ENCODE measurements around the gene GPT2. TPM values are rescaled to one million over a fixed set of nuclear protein-coding genes. Genes with fewer than 3 reads are reported as not detected.
A peak's percentile ranks its signal among the peaks of the same experiment; 100 is the strongest.
"Not testable (repeated sequence)": the region's sequence is repeated elsewhere in the genome, so short reads cannot be mapped to it uniquely, and the experiment has no call there.

The GPT2 gene
- total and polyA plus RNA-seq, 8 donors = 9.1 to 44.9 (median 37.5) TPM

DNA sequence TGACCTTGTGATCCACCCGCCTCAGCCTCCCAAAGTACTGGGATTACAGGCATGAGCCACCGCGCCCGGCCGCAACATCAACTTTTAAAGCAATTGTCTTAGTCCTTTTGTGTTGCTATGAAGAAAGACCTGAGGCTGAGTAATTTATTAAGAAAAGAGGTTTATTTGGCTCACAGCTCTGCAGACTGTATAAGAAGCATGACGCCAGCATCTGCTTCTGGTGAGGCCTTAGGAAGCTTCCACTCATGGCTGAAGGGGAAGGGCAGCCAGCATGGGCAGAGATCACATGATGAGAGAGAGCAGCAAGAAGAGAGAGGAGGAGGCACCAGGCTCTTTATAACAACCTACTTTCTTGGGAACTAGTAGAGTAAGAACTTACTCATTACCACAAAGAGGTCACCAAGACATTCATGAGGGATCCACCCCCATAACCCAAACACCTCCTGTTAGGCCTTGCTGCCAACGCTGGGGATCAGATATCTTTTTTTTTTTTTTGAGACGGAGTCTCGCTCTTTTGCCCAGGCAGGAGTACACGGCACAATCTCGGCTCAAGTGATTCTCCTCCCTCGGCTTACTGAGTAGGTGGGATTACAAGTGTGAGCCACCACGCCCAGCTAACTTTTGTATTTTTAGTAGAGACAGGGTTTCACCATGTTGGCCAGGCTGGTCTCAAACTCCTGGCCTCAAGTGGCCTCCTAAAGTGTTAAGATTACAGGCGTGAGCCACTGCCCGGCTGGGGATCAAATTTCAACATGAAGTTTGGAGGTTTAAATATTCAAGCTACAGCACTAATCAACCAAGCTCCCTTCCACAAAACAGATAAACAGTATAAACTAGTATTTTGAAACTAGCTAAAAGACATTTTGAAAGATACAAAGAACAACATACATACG, 21.4 kb upstream of the GPT2 start:
- H3K27ac ChIP-seq = no peak overlapping the region
- no peaks in the 10 kb centered on the region for H3K27me3 ChIP-seq
- TF ChIP-seq, protein P1, sequence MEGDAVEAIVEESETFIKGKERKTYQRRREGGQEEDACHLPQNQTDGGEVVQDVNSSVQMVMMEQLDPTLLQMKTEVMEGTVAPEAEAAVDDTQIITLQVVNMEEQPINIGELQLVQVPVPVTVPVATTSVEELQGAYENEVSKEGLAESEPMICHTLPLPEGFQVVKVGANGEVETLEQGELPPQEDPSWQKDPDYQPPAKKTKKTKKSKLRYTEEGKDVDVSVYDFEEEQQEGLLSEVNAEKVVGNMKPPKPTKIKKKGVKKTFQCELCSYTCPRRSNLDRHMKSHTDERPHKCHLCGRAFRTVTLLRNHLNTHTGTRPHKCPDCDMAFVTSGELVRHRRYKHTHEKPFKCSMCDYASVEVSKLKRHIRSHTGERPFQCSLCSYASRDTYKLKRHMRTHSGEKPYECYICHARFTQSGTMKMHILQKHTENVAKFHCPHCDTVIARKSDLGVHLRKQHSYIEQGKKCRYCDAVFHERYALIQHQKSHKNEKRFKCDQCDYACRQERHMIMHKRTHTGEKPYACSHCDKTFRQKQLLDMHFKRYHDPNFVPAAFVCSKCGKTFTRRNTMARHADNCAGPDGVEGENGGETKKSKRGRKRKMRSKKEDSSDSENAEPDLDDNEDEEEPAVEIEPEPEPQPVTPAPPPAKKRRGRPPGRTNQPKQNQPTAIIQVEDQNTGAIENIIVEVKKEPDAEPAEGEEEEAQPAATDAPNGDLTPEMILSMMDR (IDR thresholded peaks at IDR 0.05) = no peak
- ATAC-seq (peak; percentile 26), DNase-seq (no peak)
- H3K9me3 ChIP-seq = no peaks in the 10 kb centered on the region
- no peaks in the 10 kb centered on the region for H3K4me1 ChIP-seq
- intact Hi-C loops (cut with DNase I) = no loop called here
- no peak overlapping the region for H3K4me3 ChIP-seq
- no peaks in the 10 kb centered on the region for H3K36me3 ChIP-seq

DNA sequence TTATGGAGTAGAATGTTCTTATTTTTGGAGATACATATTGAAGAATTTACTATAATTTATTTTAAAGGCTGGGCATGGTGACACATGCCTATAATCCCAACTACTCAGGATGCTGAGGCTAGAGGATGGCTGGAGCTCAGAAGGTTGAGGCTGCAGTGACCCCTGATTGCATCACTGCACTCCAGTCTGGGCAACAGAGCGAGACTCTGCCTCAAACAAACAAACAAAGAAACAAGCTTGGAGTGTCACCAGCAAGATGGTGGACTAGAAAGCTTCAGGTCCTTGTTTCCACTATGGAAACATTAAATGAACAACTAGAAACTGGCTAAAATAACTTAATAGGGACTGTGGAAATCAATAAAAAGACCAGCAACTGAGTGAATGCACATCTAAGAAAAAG, 17.9 kb upstream of the GPT2 start:
- Histone ChIP-seq H3K4me3 (no peak overlapping the region), H3K27ac (no peak overlapping the region), H3K4me1 (no peaks in the 10 kb centered on the region), H3K9me3 (no peaks in the 10 kb centered on the region), H3K36me3 (no peaks in the 10 kb centered on the region), H3K27me3 (no peaks in the 10 kb centered on the region)
- intact Hi-C loops (cut with DNase I) = no loop called here
- TF ChIP-seq, protein P1 (IDR thresholded peaks at IDR 0.05) = no peak
- no peak for ATAC-seq
- no peak for DNase-seq

DNA sequence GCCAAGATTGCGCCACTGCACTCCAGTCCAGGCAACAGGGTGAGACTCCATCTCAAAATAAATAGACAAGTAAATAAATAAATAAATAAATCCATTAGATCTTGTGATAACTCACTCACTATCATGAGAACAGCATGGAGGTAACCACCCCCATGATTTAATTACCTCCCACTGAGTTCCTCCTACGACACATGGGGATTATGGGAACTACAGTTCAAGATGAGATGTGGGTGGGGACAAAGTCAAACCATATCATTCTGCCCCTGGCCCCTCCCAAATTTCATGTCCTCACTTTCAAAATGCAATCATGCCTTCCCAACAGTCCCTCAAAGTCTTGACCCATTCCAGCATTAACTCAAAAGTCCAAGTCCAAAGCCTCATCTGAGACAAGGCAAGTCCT, 16.7 kb upstream of the GPT2 start:
- ATAC-seq; H3K27ac ChIP-seq; H3K4me1 ChIP-seq; H3K27me3 ChIP-seq; DNase-seq; H3K9me3 ChIP-seq; intact Hi-C loops (cut with DNase I); H3K4me3 ChIP-seq; H3K36me3 ChIP-seq: not testable (repeated sequence)

DNA sequence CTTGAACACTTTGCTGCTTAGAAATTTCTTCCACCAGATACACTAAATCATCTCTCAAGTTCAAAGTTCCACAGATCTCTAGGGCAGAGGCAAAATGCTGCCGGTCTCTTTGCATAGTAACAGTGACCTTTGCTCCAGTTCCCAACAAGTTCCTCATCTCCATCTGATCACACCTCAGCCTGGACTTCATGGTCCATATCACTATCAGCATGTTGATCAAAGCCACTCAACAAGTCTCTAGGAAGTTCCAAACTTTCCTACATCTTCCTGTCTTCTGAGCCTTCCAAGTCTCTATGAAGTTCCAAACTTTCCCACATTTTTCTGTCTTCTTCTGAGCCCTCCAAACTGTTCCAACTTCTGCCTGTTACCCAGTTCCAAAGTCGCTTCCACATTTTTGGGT, 15.3 kb upstream of the GPT2 start:
- H3K9me3 ChIP-seq; DNase-seq; H3K36me3 ChIP-seq; H3K27ac ChIP-seq; H3K4me3 ChIP-seq; ATAC-seq; H3K4me1 ChIP-seq; intact Hi-C loops (cut with DNase I); H3K27me3 ChIP-seq: not testable (repeated sequence)

DNA sequence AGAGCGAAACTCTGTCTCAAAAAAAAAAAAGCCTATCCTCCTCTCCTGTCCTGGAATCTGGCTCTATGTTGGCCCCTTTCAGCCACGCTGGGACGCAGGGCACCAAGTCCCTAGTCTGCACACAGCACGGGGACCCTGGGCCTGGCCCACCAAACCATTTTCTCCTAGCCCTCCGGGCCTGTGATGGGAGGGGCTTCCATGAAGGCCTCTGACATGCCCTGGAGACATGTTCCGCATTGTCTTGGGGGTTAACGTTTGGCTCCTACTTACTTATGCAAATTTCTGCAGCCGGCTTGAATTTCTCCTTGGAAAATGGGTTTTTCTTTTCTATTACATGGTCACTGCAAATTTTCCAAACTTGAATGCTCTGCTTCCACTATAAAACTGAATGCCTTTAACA, 12.6 kb upstream of the GPT2 start:
- Histone ChIP-seq H3K4me1 (no peaks in the 10 kb centered on the region), H3K27ac (no peak overlapping the region), H3K9me3 (no peaks in the 10 kb centered on the region), H3K36me3 (no peaks in the 10 kb centered on the region), H3K27me3 (no peaks in the 10 kb centered on the region), H3K4me3 (no peak overlapping the region)
- ATAC-seq (no peak), DNase-seq (no peak)
- intact Hi-C loops (cut with DNase I) = no loop called here
- TF ChIP-seq, protein P1 (IDR thresholded peaks at IDR 0.05) = no peak

DNA sequence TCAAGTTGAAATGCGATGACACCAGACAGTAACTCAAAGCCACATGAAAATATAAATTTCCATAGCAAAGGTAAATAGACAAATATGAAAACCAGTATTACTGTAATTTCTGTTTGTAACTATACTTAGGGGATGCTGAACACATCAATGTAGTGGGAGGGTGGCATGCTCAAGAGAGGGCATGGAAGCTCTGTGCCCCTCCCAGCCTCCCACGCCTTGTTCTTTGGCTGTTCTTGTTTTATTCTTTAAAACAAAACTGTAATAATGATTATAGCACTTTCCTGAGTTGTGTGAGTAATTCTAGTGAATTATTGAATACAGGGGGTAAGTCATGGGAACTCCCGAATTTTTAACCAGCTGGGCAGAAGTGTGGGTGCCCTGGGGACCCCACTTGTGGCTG, 11.0 kb upstream of the GPT2 start:
- Histone ChIP-seq H3K9me3 (no peaks in the 10 kb centered on the region), H3K4me3 (no peak overlapping the region), H3K27ac (no peak overlapping the region), H3K36me3 (no peaks in the 10 kb centered on the region), H3K27me3 (no peaks in the 10 kb centered on the region), H3K4me1 (peaks cover 0 to 3% of the 10 kb centered on the region in 2 donors)
- TF ChIP-seq, protein P1 (IDR thresholded peaks at IDR 0.05) = no peak
- intact Hi-C loops (cut with DNase I) = no loop called here
- ATAC-seq (no peak), DNase-seq (no peak)

Data from left lung (tissue), 10 donors.